Esophagus muscularis mucosa (tissue), 4 donors: Measurements from ENCODE around the gene DAAM1. TPM values are rescaled to one million over a fixed set of nuclear protein-coding genes. Genes with fewer than 3 reads are reported as not detected.

ENCODE experiments used
- DNase-seq: peaks from one replicate; pipeline ENCODE4 v3.0.0-alpha.2; 2017; ENCODE audit errors: extremely low spot score
- H3K27ac ChIP-seq, 4 donors: fragments of 200-600 bp; sonication (generic); replicated peaks in 1 of 4; 1 replicate in 3 of 4; 2 replicates in 1 of 4; pipeline ENCODE4 v1.5.1; 2016 to 2019; ENCODE audit warnings: mild to moderate bottlenecking in 1 of 4
- H3K27me3 ChIP-seq, 4 donors: fragments of 200-600 bp; sonication (generic); one replicate each; pipeline versions ENCODE4 v1.5.1 to v1.6.0; 2016 to 2019
- H3K36me3 ChIP-seq, 4 donors: fragments of 200-600 bp; sonication (generic); one replicate each; pipeline ENCODE4 v1.5.1; 2016 to 2019
- H3K4me1 ChIP-seq, 4 donors: fragments of 200-600 bp; sonication (generic); one replicate each; pipeline ENCODE4 v1.5.1; 2016 to 2019
- H3K4me3 ChIP-seq, 4 donors: fragments of 200-600 bp; sonication (generic); 1 replicate in 2 of 4; 2 replicates in 2 of 4; pipeline ENCODE4 v1.5.1; 2016 to 2019; ENCODE audit warnings: mild to moderate bottlenecking in 4 of 4, moderate library complexity in 1 of 4
- H3K9me3 ChIP-seq, 4 donors: fragments of 200-600 bp; sonication (generic); 1 replicate in 3 of 4; 2 replicates in 1 of 4; pipeline ENCODE4 v1.5.1; 2016 to 2019
- CTCF ChIP-seq, 3 experiments: fragments of 200-600 bp in 2 of 3; fragments of 450-650 bp in 1 of 3; sonication (generic) in 2 of 3; IDR thresholded peaks; one replicate each; pipeline ENCODE4 v1.5.1; 2017 to 2019; ENCODE audit warnings: antibody characterized with exemption in 3 of 3, mild to moderate bottlenecking in 2 of 3, moderate library complexity in 1 of 3
- EP300 ChIP-seq: sonication (generic); formaldehyde crosslinking; IDR thresholded peaks from one replicate; pipeline ENCODE4 v1.6.1; 2017; ENCODE audit warnings: antibody characterized with exemption
- POLR2A ChIP-seq: fragments of 450-650 bp; IDR thresholded peaks from one replicate; pipeline ENCODE4 v1.6.1; 2017; ENCODE audit warnings: antibody characterized with exemption, moderate library complexity, mild to moderate bottlenecking, low read depth
- POLR2AphosphoS5 ChIP-seq, 2 donors: sonication (generic); formaldehyde crosslinking; IDR thresholded peaks; one replicate each; pipeline ENCODE4 v1.6.1; 2017; ENCODE audit warnings: antibody characterized with exemption in 2 of 2
- WGBS: methylation state at CpG from one replicate; pipeline ENCODE4 v1.1.5; 2018; 5-methylcytosine and 5-hydroxymethylcytosine counted together
- intact Hi-C: fragments of 100-400 bp; cut with DNase I; formaldehyde crosslinking; loops from one replicate; pipeline ENCODE4 v1.15.1; 2023
- total RNA-seq, 4 donors: library from RNA; depleted of rRNA; stranded (reverse); fragments of >200 nt; gene quantifications; one replicate each; pipeline versions ENCODE4 v1.1.0 to v1.2.1, GENCODE V29; 2016

The DAAM1 gene
- total RNA-seq, 4 donors from 2014 or later, result 64.3 to 110 (median 72.5) TPM

- Histone ChIP-seq H3K36me3 (no peaks in the 10 kb centered on the region), H3K4me1 (peaks cover 64 to 99% (median 97%) of the 10 kb centered on the region in 4 donors), H3K9me3 (no peaks in the 10 kb centered on the region), H3K4me3 (no peak overlapping the region), H3K27me3 (no peaks in the 10 kb centered on the region), H3K27ac (peak overlapping the region; percentile 62 to 74 (median 72))
- no peak for DNase-seq
- intact Hi-C loops, result no loop called here
- WGBS, result 49% methylated on average over 7 of the region's 7 CpGs
- TF ChIP-seq EP300 (no peak), POLR2A (no peak), POLR2AphosphoS5 (IDR thresholded peaks at IDR 0.05) (no peak), CTCF (IDR thresholded peaks at IDR 0.05) (no peak)
Observed at GRCh38 chr14:59213368-59214315, 25.2 kb downstream of the DAAM1 start.

GRCh38 chr14:59214702-59215302 lies 26.3 kb downstream of the DAAM1 start:
- WGBS, result 93% methylated on average over 3 of the region's 3 CpGs
- TF ChIP-seq POLR2AphosphoS5 (IDR thresholded peaks at IDR 0.05) (no peak), POLR2A (no peak), EP300 (no peak), CTCF (IDR thresholded peaks at IDR 0.05) (no peak)
- no peak overlapping the region for H3K4me3 ChIP-seq
- peak overlapping the region; percentile 62 to 74 (median 72) for H3K27ac ChIP-seq
- no peaks in the 10 kb centered on the region for H3K27me3 ChIP-seq
- DNase-seq, result no peak
- peaks cover 75 to 100% (median 98%) of the 10 kb centered on the region in 4 donors for H3K4me1 ChIP-seq
- H3K36me3 ChIP-seq, result no peaks in the 10 kb centered on the region
- no peaks in the 10 kb centered on the region for H3K9me3 ChIP-seq
- intact Hi-C loops, result no loop called here

- peaks cover 79 to 100% (median 98%) of the 10 kb centered on the region in 4 donors for H3K4me1 ChIP-seq
- 13% methylated on average over 7 of the region's 7 CpGs for WGBS
Observed at GRCh38 chr14:59215322-59215721, 26.9 kb downstream of the DAAM1 start.

DNA sequence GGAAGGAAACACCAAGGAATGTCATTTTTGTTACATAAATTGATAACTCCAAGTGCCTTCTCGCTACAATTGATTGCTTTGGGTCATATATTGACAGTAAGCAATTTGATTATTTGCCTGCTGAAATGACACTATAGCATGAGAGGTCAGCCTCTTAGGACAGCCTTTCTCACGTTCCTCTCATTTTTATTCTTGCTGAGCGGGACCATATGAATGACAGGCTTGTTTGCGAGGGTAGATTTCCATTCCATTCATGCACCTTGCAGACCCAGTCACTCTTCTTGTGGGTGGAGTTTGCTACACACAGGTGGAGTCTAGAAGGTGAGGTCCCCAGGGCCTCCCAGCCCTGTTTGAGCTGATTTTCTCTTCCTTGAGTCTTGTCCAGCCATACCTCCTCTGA lies 27.3 kb downstream of the DAAM1 start:
- H3K27ac ChIP-seq, result peak overlapping the region; percentile 62 to 74 (median 72)
- 74% methylated on average over 4 of the region's 4 CpGs for WGBS
- no peaks in the 10 kb centered on the region for H3K9me3 ChIP-seq
- H3K36me3 ChIP-seq, result no peaks in the 10 kb centered on the region
- TF ChIP-seq CTCF (IDR thresholded peaks at IDR 0.05), result no peak
- no peak for TF ChIP-seq EP300
- TF ChIP-seq POLR2A, result no peak
- no peak for TF ChIP-seq POLR2AphosphoS5 (IDR thresholded peaks at IDR 0.05)
- H3K4me3 ChIP-seq, result no peak overlapping the region
- H3K4me1 ChIP-seq, result peaks cover 75 to 100% (median 97%) of the 10 kb centered on the region in 4 donors
- intact Hi-C loops, result no loop called here
- DNase-seq, result no peak
- H3K27me3 ChIP-seq, result no peaks in the 10 kb centered on the region

More at GRCh38 chr14:59215322-59215721, 26.9 kb downstream of the DAAM1 start:
- Histone ChIP-seq H3K36me3 (no peaks in the 10 kb centered on the region), H3K27ac (peak overlapping the region; percentile 62 to 74 (median 72)), H3K4me3 (no peak overlapping the region), H3K27me3 (no peaks in the 10 kb centered on the region), H3K9me3 (no peaks in the 10 kb centered on the region)
- TF ChIP-seq EP300 (no peak), POLR2AphosphoS5 (IDR thresholded peaks at IDR 0.05) (peak; percentile 66 to 71)
- intact Hi-C loops, result no loop called here
- DNase-seq, result peak; percentile 93

GRCh38 chr14:59217011-59217410 lies 28.5 kb downstream of the DAAM1 start:
- H3K27ac ChIP-seq, result peak overlapping the region; percentile 62 to 74 (median 72)
- intact Hi-C loops, result no loop called here
- DNase-seq, result no peak

More at GRCh38 chr14:59217011-59217410, 28.5 kb downstream of the DAAM1 start:
- Histone ChIP-seq H3K36me3 (no peaks in the 10 kb centered on the region), H3K4me1 (peaks cover 77 to 100% (median 97%) of the 10 kb centered on the region in 4 donors), H3K9me3 (no peaks in the 10 kb centered on the region), H3K27me3 (no peaks in the 10 kb centered on the region), H3K4me3 (no peak overlapping the region)
- 46% methylated on average over 1 of the region's 1 CpG for WGBS
- no peak for TF ChIP-seq POLR2A
